Heart left ventricle (tissue), 13 donors: ENCODE data around the gene GET3.

ENCODE experiments used
- CTCF ChIP-seq, 12 donors: fragments of 200-600 bp; sonication (generic) in 4 of 12; IDR thresholded peaks; one replicate each; pipeline versions ENCODE4 v1.5.0 to v1.8.0; 2018 to 2022; ENCODE audit warnings: antibody characterized with exemption in 12 of 12, mild to moderate bottlenecking in 5 of 12
- POLR2A ChIP-seq, 2 donors: fragments of 450-650 bp; IDR thresholded peaks; one replicate each; pipeline ENCODE4 v1.6.1; 2017; ENCODE audit warnings: antibody characterized with exemption in 2 of 2, mild to moderate bottlenecking in 2 of 2, moderate library complexity in 2 of 2
- donor health status: ischemic (EF 13 %, LVEDD 7.1; RV severe dilation, severe dysfunction).
- donor health status: DM: no; HTN: yes; CAD: no.
- donor health status: DM: no; HTN: no; CAD: no.
- donor health status: ischemic (EF 25% LVEDD 6.9; RV normal size, moderate dysfunction).
- donor health status: ischemic (EF 25% LVEDD 5.7; RV mildly dilated, moderate dysfunction).
- donor health status: ischemic (EF 35%, LVEDD 5.7; RV mildly dilated, moderate dysfunction).
- donor health status: nonischemic (EF 11% LVEDD 7.7; RV severe dilation, severe dysfunction).
- donor health status: DM: yes; HTN: yes; CAD: no.
- donor health status: PGD.
- donor health status: ischemic (EF 29% LVEDD 5.4; RV normal size, mild dysfunction).
- donor health status: nonischemic (EF 23%, LVEDD 6.1; RV moderate dilation, normal function).

DNA sequence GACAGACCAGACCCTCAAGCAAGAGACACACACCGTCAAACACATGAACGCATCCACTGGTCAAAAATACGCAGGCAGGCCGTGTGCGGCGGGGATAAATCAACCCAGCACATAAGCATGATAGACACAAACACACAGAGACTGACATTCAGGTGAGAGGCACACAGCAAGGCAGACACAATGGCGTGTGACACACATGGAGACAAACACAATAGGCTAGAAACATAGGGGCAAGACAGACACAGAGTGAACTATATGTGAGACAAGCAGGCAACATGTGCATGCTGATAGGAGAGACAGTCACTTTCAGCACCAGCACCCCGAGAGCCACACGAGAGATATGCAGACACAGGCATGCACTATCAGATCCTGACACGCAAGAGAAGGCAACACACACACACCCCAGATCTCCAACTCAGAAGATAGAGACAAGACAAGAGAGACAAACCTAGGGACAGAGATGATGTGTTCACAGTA is 47.1 kb downstream of the GET3 start:
- no peak for TF ChIP-seq CTCF (IDR thresholded peaks at IDR 0.05)
- no peak for TF ChIP-seq POLR2A (IDR thresholded peaks at IDR 0.05)
